ENCODE data around the gene PAX9. TPM values are rescaled to one million over a fixed set of nuclear protein-coding genes. Genes with fewer than 3 reads are reported as not detected.

The PAX9 gene
- total and polyA plus RNA-seq, 2 of the 13 experiments (the other 11 are each of a cell fraction or from before 2014, with no cell fraction given), result 0.03 TPM; not detected in 1

DNA sequence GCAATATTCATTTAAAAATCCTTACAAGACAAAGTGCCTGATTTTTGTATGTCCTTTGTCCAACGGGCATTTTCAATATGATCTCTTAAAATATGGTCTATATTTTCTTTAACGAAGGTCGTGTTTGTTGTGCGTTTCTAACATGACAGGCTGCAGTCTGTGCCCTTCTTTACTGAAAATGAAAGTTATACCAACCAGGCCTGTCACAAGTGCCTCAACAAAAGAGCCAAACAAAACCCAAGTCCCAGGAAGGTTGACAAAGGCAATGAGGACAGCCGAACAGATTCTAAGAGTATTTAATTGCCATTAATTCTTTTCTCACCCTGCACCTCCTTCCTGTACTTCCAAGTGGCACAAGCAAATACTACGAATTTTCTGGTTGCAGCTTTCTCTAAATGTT lies 13.9 kb downstream of the PAX9 start:
- BruUV-seq (replicated peaks), result no TSS peak
- Histone ChIP-seq H3K4me1 (ENCODE audit: insufficient read depth, low read length) (no peaks in the 10 kb centered on the region), H3K79me2 (ENCODE audit: insufficient read depth, low read length) (no peaks in the 10 kb centered on the region), H3K4me2 (ENCODE audit: low read depth, low read length) (no peak overlapping the region), H3K4me3 (replicated peaks in 1 of 3; ENCODE audit: insufficient read depth in 1 of 3, low read depth in 2 of 3, low read length in 3 of 3) (no peak overlapping the region), H4K20me1 (ENCODE audit: insufficient read depth, low read length) (no peaks in the 10 kb centered on the region), H3K9me3 (ENCODE audit: low read length) (no peaks in the 10 kb centered on the region), H3K27ac (ENCODE audit: extremely low read length, insufficient read depth, low read length) (no peak overlapping the region), H2AFZ (ENCODE audit: low read length) (no peak overlapping the region), H3K27me3 (ENCODE audit: control insufficient read depth in 1 of 2, insufficient read depth in 2 of 2, low read length in 2 of 2) (peaks cover 0 to 17% of the 10 kb centered on the region in 2 experiments; a peak in 3 of 5 replicates), H3K9ac (ENCODE audit: insufficient read depth, low read depth, low read length) (no peak overlapping the region), H3K36me3 (replicated peaks in 1 of 2; ENCODE audit: control insufficient read depth in 1 of 2, insufficient read depth in 2 of 2, low read length in 2 of 2) (no peaks in the 10 kb centered on the region)
- DNase-seq (ENCODE audit: low spot score) (no peak), ATAC-seq (peak; percentile 51), FAIRE-seq (no peak)
- POLR2A ChIA-PET, result no interaction called here
- CTCF ChIA-PET (ENCODE audit: low intra/inter-chr PET ratio, low total read pairs), result no interaction called here
- WGBS (ENCODE audit: low lambda C conversion rate), result 1% methylated on average over 6 of the region's 6 CpGs
- intact Hi-C loops (cut with micrococcal nuclease; ENCODE audit: unreplicated experiment), result no loop called here
- TF ChIP-seq, protein P1, sequence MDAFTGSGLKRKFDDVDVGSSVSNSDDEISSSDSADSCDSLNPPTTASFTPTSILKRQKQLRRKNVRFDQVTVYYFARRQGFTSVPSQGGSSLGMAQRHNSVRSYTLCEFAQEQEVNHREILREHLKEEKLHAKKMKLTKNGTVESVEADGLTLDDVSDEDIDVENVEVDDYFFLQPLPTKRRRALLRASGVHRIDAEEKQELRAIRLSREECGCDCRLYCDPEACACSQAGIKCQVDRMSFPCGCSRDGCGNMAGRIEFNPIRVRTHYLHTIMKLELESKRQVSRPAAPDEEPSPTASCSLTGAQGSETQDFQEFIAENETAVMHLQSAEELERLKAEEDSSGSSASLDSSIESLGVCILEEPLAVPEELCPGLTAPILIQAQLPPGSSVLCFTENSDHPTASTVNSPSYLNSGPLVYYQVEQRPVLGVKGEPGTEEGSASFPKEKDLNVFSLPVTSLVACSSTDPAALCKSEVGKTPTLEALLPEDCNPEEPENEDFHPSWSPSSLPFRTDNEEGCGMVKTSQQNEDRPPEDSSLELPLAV (CRISPR knock-in tag; conservative IDR thresholded peaks at IDR 0.05; ENCODE audit: low read depth), result no peak
- TF ChIP-seq ZNF775 (CRISPR knock-in tag; IDR thresholded peaks at IDR 0.05; ENCODE audit: borderline replicate concordance) (no peak), ZNF891 (CRISPR knock-in tag; IDR thresholded peaks at IDR 0.05) (no peak), POLR2G (IDR thresholded peaks at IDR 0.05; ENCODE audit: low read depth, low read length) (no peak), NRL (CRISPR knock-in tag; IDR thresholded peaks at IDR 0.05; ENCODE audit: borderline replicate concordance) (no peak), MBNL3 (CRISPR knock-in tag; conservative IDR thresholded peaks at IDR 0.05) (no peak), ZNF788 (CRISPR knock-in tag; IDR thresholded peaks at IDR 0.05; ENCODE audit: borderline replicate concordance) (no peak), KDM1A (CRISPR knock-in tag; IDR thresholded peaks at IDR 0.05) (no peak), GTF3A (CRISPR knock-in tag; conservative IDR thresholded peaks at IDR 0.05) (no peak), TCF12 (IDR thresholded peaks at IDR 0.05) (no peak), TCF12 (CRISPR knock-in tag; IDR thresholded peaks at IDR 0.05) (no peak), TEAD3 (CRISPR knock-in tag; optimal IDR thresholded peaks at IDR 0.05; ENCODE audit: borderline replicate concordance) (no peak), ZNF652 (CRISPR knock-in tag; IDR thresholded peaks at IDR 0.05; ENCODE audit: borderline replicate concordance, low read depth) (no peak), MIXL1 (CRISPR knock-in tag; IDR thresholded peaks at IDR 0.05) (no peak), SMARCC2 (IDR thresholded peaks at IDR 0.05) (no peak), ZNF546 (CRISPR knock-in tag; conservative IDR thresholded peaks at IDR 0.05) (no peak)
- TF ChIP-seq, protein P2, sequence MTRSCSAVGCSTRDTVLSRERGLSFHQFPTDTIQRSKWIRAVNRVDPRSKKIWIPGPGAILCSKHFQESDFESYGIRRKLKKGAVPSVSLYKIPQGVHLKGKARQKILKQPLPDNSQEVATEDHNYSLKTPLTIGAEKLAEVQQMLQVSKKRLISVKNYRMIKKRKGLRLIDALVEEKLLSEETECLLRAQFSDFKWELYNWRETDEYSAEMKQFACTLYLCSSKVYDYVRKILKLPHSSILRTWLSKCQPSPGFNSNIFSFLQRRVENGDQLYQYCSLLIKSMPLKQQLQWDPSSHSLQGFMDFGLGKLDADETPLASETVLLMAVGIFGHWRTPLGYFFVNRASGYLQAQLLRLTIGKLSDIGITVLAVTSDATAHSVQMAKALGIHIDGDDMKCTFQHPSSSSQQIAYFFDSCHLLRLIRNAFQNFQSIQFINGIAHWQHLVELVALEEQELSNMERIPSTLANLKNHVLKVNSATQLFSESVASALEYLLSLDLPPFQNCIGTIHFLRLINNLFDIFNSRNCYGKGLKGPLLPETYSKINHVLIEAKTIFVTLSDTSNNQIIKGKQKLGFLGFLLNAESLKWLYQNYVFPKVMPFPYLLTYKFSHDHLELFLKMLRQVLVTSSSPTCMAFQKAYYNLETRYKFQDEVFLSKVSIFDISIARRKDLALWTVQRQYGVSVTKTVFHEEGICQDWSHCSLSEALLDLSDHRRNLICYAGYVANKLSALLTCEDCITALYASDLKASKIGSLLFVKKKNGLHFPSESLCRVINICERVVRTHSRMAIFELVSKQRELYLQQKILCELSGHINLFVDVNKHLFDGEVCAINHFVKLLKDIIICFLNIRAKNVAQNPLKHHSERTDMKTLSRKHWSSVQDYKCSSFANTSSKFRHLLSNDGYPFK (CRISPR knock-in tag; IDR thresholded peaks at IDR 0.05; ENCODE audit: borderline replicate concordance), result no peak
- TF ChIP-seq, protein P3, sequence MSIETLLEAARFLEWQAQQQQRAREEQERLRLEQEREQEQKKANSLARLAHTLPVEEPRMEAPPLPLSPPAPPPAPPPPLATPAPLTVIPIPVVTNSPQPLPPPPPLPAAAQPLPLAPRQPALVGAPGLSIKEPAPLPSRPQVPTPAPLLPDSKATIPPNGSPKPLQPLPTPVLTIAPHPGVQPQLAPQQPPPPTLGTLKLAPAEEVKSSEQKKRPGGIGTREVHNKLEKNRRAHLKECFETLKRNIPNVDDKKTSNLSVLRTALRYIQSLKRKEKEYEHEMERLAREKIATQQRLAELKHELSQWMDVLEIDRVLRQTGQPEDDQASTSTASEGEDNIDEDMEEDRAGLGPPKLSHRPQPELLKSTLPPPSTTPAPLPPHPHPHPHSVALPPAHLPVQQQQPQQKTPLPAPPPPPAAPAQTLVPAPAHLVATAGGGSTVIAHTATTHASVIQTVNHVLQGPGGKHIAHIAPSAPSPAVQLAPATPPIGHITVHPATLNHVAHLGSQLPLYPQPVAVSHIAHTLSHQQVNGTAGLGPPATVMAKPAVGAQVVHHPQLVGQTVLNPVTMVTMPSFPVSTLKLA (IDR thresholded peaks at IDR 0.05), result no peak
- TF ChIP-seq, protein P4, sequence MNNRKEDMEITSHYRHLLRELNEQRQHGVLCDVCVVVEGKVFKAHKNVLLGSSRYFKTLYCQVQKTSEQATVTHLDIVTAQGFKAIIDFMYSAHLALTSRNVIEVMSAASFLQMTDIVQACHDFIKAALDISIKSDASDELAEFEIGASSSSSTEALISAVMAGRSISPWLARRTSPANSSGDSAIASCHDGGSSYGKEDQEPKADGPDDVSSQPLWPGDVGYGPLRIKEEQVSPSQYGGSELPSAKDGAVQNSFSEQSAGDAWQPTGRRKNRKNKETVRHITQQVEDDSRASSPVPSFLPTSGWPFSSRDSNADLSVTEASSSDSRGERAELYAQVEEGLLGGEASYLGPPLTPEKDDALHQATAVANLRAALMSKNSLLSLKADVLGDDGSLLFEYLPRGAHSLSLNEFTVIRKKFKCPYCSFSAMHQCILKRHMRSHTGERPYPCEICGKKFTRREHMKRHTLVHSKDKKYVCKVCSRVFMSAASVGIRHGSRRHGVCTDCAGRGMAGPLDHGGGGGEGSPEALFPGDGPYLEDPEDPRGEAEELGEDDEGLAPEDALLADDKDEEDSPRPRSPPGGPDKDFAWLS (CRISPR knock-in tag; IDR thresholded peaks at IDR 0.05; ENCODE audit: borderline replicate concordance), result no peak
- in situ Hi-C loops (cut with HindIII; ENCODE audit: extremely low pct_ligation_motif_present, low pct_unique_long_range_greater_than_20kb), result no loop called here

Measured in HepG2 (cell line).